ENCODE measurements around the gene MRPL37.

GRCh38 chr1:54239631-54240031, 39.7 kb downstream of the MRPL37 start:
- TF ChIP-seq FOXA1 (IDR thresholded peaks at IDR 0.05), result no peak
- TF ChIP-seq SP1 (IDR thresholded peaks at IDR 0.05), result no peak
- no peak for TF ChIP-seq NFRKB (IDR thresholded peaks at IDR 0.05)
- TF ChIP-seq ZNF384 (IDR thresholded peaks at IDR 0.05), result no peak
- no peak for TF ChIP-seq HDGF (IDR thresholded peaks at IDR 0.05; ENCODE audit: borderline replicate concordance)
- TF ChIP-seq TARDBP (IDR thresholded peaks at IDR 0.05), result no peak
- TF ChIP-seq FOXK2 (IDR thresholded peaks at IDR 0.05), result no peak
- no peak for TF ChIP-seq CTBP1 (IDR thresholded peaks at IDR 0.05; ENCODE audit: borderline replicate concordance)
- TF ChIP-seq FOXM1 (IDR thresholded peaks at IDR 0.05; ENCODE audit: borderline replicate concordance), result no peak
- no peak for TF ChIP-seq SUZ12 (IDR thresholded peaks at IDR 0.05)

Data from HEK293T (cell line).